Fibroblast of villous mesenchyme (primary cell): Measurements from ENCODE around the gene CEP131. TPM values are rescaled to one million over a fixed set of nuclear protein-coding genes. Genes with fewer than 3 reads are reported as not detected.
"Not testable (repeated sequence)": the region's sequence is repeated elsewhere in the genome, so short reads cannot be mapped to it uniquely, and the experiment has no call there.

Experiments
- DNase-seq: peaks from one replicate; pipeline ENCODE4 v3.0.0-alpha.2; 2010; ENCODE audit warnings: low read depth
- H3K4me3 ChIP-seq: 2 replicates; pipeline ENCODE4 v1.5.1; 2011; ENCODE audit warnings: low read depth, mild to moderate bottlenecking, low read length
- total RNA-seq: library from RNA; depleted of rRNA; stranded (reverse); fragments of >200 nt; gene quantifications from 2 replicates; pipeline ENCODE4 v1.2.3, GENCODE V29; 2012
- TF ChIP-seq, protein P1 (sequence below): IDR thresholded peaks from 2 replicates; pipeline ENCODE4 v1.5.1; 2012; ENCODE audit warnings: low read depth, mild to moderate bottlenecking, low read length; ENCODE audit not compliant: insufficient read depth

Gene CEP131
- total RNA-seq, 1 donor, result 9.9 TPM

DNA sequence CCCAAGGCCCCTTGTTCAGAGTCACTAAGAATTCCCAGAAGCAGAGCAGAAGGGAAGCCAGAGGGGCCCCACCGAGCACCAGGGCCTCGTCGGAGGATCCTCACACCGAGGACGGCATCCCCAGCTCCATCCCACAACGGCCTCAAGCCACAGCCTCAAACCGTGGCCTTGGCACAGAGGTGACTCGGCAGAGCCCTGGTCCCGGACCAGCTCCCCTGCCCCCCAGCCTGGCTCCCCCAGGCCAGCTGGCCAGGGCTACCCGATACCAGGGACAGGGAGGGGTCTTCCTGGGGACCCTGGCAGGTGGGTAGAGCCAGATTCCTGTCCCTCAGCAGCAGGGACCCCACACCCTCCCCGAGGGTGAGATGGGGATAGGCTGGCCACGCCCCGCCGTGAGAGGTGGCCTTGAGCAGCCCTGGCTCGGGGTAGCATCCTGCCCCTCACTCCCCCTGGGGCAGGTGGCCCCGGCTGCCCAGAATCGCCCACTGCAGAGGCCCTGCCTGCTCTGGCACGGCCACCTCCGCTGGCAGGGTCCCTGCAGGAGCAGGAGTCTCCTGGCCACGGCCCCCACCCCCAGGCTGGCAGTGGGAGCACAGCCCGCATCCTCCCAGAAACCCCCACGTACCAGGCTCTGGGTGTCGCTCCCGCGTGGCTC, 63.0 kb downstream of the CEP131 start:
- H3K4me3 ChIP-seq, result no peak overlapping the region
- no peak for DNase-seq
- TF ChIP-seq, protein P1, sequence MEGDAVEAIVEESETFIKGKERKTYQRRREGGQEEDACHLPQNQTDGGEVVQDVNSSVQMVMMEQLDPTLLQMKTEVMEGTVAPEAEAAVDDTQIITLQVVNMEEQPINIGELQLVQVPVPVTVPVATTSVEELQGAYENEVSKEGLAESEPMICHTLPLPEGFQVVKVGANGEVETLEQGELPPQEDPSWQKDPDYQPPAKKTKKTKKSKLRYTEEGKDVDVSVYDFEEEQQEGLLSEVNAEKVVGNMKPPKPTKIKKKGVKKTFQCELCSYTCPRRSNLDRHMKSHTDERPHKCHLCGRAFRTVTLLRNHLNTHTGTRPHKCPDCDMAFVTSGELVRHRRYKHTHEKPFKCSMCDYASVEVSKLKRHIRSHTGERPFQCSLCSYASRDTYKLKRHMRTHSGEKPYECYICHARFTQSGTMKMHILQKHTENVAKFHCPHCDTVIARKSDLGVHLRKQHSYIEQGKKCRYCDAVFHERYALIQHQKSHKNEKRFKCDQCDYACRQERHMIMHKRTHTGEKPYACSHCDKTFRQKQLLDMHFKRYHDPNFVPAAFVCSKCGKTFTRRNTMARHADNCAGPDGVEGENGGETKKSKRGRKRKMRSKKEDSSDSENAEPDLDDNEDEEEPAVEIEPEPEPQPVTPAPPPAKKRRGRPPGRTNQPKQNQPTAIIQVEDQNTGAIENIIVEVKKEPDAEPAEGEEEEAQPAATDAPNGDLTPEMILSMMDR, result no peak

DNA sequence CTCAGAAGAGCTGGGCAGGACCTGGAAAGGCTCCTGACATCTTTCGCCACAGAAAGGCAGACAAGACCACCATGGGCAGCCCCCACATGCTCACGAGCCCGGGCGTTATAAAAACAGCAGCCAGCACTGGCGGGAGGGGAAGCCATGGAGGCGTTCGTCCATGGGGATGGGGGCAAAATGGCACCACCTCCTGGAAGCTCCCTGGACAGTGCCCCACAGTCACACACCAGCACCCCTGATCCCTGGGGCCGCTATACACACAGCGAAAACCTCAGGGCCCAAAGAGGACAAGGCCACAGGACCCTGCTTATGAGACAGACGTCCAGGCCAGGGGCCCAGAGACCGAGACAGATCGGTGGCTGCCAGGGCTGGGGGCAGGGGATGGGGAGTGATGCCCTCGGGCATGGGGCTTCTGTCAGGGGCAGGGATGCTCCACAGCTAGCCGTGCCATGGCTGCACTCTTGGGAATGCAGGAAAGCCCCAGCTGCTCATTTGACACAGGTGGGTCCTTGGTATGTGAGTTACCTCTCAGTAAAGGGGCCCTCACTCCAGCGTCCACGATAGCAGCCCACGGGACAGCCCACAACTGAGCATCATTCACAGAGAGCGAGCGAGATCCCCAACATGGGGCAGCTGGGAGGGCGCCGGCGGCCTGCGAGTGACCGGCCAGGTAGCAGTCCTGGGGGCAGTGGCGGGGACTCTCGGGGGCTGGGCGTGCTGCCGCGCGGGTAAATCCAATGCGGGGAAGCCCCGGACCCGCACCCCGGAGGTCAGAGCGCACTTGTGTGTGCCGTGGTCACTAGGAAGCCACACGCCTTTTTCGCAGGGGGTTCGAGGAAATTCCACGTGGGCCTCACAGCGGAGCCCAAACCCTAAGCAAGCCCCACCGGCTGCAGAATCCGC, 63.8 kb downstream of the CEP131 start:
- TF ChIP-seq, protein P1, result no peak
- no peak for DNase-seq
- no peak overlapping the region for H3K4me3 ChIP-seq

DNA sequence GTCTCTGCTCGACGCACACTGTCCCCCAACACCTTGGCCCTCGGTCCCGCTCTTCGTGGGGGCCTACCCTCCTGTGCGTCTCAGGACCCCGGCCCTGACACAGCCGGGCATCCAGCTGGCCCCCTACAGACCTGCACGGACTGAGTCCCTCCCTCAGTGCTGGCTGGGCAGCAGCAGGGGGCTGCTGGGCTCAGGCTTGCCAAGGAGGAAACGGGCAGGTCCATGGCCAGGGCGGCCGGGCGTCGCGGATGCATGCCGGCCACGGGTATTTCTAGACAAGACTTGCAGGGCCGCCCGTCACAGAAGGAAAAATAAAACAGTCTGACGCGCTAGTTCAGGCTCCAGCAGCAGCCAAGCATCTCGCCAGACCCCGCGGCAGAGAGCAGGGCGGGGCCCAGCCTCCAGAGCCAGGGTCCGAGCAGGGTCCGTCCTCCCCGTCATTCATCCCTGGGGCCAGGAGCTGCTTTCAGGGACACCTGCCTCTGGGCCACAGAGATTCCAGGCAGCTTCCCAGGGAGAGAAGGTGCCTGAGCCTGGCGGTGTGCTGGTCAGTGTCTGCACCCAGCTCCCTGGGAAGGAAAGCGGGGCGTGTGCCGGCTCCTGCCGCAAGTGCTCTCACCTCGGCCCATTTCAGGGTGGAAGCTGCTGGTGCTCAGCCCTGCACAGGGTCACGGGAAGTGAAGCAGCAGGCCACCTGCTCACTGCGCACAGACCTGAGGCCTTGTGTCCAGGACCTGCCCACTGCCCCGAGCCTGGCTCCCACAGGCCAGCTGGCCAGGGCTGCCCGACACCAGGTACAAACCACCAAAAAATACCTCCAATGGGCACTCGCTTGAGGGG, 64.7 kb downstream of the CEP131 start:
- no peak overlapping the region for H3K4me3 ChIP-seq
- DNase-seq, result no peak
- TF ChIP-seq, protein P1, result no peak

DNA sequence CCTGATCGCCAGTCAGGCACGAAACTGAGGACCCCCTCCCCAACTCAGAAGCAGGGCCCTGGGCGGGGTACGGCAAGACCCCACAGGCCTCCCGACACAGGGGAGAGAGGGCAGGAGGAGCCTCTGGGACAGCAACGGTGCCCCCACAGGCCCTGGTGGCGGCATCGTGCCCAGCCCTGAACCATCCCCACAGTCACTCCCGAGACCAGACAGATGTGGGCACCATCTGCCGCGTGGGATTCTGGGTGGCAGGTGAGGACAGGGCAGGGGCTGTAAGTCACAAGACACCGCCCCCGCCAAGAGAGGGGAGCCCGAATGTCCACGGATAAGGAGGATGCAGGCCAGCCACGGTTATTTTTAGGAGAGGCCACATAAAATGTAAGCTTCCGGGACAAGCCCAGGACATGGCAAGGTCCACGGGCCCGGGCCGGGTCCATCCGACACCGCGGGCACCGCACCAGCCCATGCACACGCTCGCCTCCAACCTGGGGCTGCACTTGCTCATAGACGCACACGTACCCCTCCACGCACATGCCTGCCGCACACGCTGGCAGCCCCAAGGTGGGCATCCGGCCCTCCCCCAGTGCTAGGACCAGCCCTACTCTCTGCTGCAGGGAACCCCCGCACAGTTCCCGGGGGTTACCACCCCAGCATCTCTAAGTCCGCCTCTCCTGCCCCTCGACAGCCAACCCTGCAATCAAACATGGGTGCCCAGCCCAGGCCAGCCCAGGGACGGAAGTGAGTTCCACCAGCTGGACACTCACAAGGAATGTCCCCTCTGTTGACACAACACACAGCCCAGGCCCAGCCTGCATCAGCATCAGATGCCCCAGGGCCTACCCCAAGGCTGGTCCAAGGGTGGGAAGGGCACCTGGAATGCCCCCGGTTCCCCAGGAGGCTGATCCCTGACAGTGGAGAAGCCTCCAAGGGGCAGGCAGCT, 65.6 kb downstream of the CEP131 start:
- DNase-seq, result no peak
- TF ChIP-seq, protein P1, result no peak
- H3K4me3 ChIP-seq, result no peak overlapping the region

DNA sequence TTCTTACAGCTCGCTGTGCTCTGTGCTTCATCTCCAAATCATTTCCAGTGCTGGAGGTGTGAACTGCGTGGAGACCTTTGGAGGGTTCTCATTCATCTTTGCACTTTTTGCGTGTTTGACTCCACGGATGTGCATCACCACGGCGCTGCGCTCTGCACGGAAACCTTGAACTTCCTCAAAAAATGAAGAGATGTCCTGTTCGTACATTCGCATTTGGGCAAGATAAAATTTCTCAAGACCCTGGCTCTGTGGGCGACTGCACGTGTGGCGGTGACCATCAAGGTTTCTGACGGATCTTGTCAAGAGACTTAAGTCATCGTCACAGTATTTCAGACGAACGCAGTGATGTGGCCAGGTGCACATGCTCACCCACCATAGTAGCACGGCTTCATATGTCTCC, 67.8 kb downstream of the CEP131 start:
- TF ChIP-seq, protein P1, result no peak
- no peak for DNase-seq

DNA sequence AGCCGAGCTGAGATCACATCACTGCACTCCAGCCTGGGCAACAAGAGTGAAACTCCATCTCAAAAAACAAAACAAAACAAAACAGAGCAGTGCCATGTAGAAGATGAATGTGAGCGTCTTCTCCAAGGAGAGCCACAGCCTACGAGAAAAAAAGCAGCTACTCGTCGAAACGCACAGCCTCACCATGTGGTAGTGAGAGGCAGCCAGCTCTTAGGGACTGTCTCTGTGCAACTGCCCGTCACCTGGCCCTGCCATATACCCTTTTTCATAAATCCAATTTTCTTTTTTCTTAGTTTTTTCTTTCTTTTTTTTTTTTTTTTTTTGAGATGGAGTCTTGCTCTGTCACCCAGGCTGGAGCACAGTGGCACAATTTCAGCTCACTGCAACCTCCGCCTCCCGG, 68.7 kb downstream of the CEP131 start:
- DNase-seq, H3K4me3 ChIP-seq: not testable (repeated sequence)

More for the DNA sequence above, 67.8 kb downstream of the CEP131 start:
- H3K4me3 ChIP-seq, result no peak overlapping the region
